OCI-LY1 (cell line): ENCODE data around the gene ZNF560.

Source experiments
- H2AFZ ChIP-seq: fragments of 200-600 bp; sonication (generic), shearing (Covaris generic); 2 replicates; pipeline ENCODE4 v1.6.0; 2014; ENCODE audit warnings: antibody characterized with exemption, mild to moderate bottlenecking, low read length
- H3F3A ChIP-seq: fragments of 200-600 bp; sonication (generic), shearing (Covaris generic); 2 replicates; pipeline ENCODE4 v1.6.0; 2014; ENCODE audit warnings: mild to moderate bottlenecking, antibody characterized with exemption, low read length, moderate library complexity; ENCODE audit not compliant: insufficient read depth
- H3K27ac ChIP-seq: fragments of 200-600 bp; sonication (generic); 2 replicates; pipeline ENCODE4 v1.5.1; 2014; ENCODE audit warnings: low read length, mixed run types, mild to moderate bottlenecking, low read depth; ENCODE audit not compliant: poor library complexity, severe bottlenecking
- H3K27me3 ChIP-seq: fragments of 200-600 bp; sonication (generic); 2 replicates; pipeline ENCODE4 v1.6.0; 2014; ENCODE audit warnings: antibody characterized with exemption, mild to moderate bottlenecking, low read length, moderate library complexity; ENCODE audit not compliant: insufficient read depth
- H3K36me3 ChIP-seq: fragments of 200-600 bp; sonication (generic); 2 replicates; pipeline ENCODE4 v1.6.1; 2014; ENCODE audit warnings: mild to moderate bottlenecking, antibody characterized with exemption, low read length, moderate library complexity, mixed read lengths; ENCODE audit not compliant: insufficient read depth
- H3K4me1 ChIP-seq: fragments of 200-600 bp; sonication (generic); 2 replicates; pipeline ENCODE4 v1.5.1; 2014; ENCODE audit warnings: mild to moderate bottlenecking, low read length, moderate library complexity; ENCODE audit not compliant: insufficient read depth, severe bottlenecking
- H3K4me2 ChIP-seq: fragments of 200-600 bp; sonication (generic), shearing (Covaris generic); 2 replicates; pipeline ENCODE4 v1.6.1; 2014; ENCODE audit warnings: low read length
- H3K4me3 ChIP-seq: fragments of 200-600 bp; sonication (generic); 2 replicates; pipeline ENCODE4 v1.5.1; 2014; ENCODE audit warnings: low read length, low read depth, mild to moderate bottlenecking, mixed read lengths; ENCODE audit not compliant: poor library complexity, severe bottlenecking
- H3K79me2 ChIP-seq: fragments of 200-600 bp; shearing (Covaris generic); 2 replicates; pipeline ENCODE4 v1.6.1; 2016; ENCODE audit warnings: mixed run types, low read length, mixed read lengths; ENCODE audit not compliant: insufficient read depth
- H3K9ac ChIP-seq: fragments of 200-600 bp; sonication (generic), shearing (Covaris generic); 2 replicates; pipeline ENCODE4 v1.6.1; 2014; ENCODE audit warnings: mild to moderate bottlenecking, low read length, mixed read lengths
- H3K9me2 ChIP-seq: fragments of 200-600 bp; sonication (generic), shearing (Covaris generic); 2 replicates; pipeline ENCODE4 v1.6.1; 2014; ENCODE audit warnings: low read depth, mild to moderate bottlenecking, low read length, mixed read lengths
- H3K9me3 ChIP-seq: fragments of 200-600 bp; shearing (Covaris generic); 2 replicates; pipeline ENCODE4 v1.6.1; 2014; ENCODE audit warnings: low read length, mixed read lengths
- H4K20me1 ChIP-seq: fragments of 200-600 bp; sonication (generic), shearing (Covaris generic); 2 replicates; pipeline ENCODE4 v1.6.0; 2016; ENCODE audit warnings: mild to moderate bottlenecking, low read length; ENCODE audit not compliant: insufficient read depth
- EZH2 ChIP-seq: fragments of 200-600 bp; sonication (generic), shearing (Covaris generic); IDR thresholded peaks from 2 replicates; pipeline ENCODE4 v1.8.0; 2017; ENCODE audit warnings: borderline replicate concordance, mixed run types, mild to moderate bottlenecking, antibody characterized with exemption, low read length, moderate library complexity, mixed read lengths
- TF ChIP-seq, protein P1 (sequence below): fragments of 200-600 bp; sonication (generic), shearing (Covaris generic); IDR thresholded peaks from 2 replicates; pipeline ENCODE4 v1.5.1; 2017; ENCODE audit warnings: mild to moderate bottlenecking, antibody characterized with exemption, low read length, moderate library complexity, mixed read lengths

ZNF560 gene

DNA sequence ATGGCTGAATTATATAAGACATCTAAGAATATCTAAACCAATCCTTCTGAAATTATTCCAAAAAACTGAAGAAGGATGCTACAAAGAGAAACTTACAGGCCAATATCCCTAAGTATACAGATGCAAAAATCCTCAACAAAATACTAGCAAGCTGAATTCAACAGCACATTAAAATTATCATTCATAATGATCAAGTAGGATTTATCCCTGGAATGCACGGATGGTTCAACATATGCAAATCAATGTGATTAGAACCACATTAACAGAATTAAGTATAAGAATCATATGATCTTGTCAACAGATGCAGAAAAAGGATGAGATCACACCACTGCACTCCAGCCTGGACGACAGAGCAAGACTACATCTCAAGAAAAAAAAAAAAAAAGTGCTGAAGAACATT is 13.3 kb downstream of the ZNF560 start:
- H3K27me3 ChIP-seq = no peaks in the 10 kb centered on the region
- no peak overlapping the region for H3K4me3 ChIP-seq
- no peaks in the 10 kb centered on the region for H3K79me2 ChIP-seq
- no peaks in the 10 kb centered on the region for H3F3A ChIP-seq
- H3K27ac ChIP-seq = no peak overlapping the region
- H3K36me3 ChIP-seq = no peaks in the 10 kb centered on the region
- H3K9me3 ChIP-seq = peaks cover 13% of the 10 kb centered on the region; the same call in 1 of the 2 replicates
- H4K20me1 ChIP-seq = no peaks in the 10 kb centered on the region
- no peaks in the 10 kb centered on the region for H3K9me2 ChIP-seq
- H3K4me2 ChIP-seq = no peak overlapping the region
- H2AFZ ChIP-seq = no peak overlapping the region
- H3K4me1 ChIP-seq = no peaks in the 10 kb centered on the region
- H3K9ac ChIP-seq = no peak overlapping the region
- TF ChIP-seq, protein P1, sequence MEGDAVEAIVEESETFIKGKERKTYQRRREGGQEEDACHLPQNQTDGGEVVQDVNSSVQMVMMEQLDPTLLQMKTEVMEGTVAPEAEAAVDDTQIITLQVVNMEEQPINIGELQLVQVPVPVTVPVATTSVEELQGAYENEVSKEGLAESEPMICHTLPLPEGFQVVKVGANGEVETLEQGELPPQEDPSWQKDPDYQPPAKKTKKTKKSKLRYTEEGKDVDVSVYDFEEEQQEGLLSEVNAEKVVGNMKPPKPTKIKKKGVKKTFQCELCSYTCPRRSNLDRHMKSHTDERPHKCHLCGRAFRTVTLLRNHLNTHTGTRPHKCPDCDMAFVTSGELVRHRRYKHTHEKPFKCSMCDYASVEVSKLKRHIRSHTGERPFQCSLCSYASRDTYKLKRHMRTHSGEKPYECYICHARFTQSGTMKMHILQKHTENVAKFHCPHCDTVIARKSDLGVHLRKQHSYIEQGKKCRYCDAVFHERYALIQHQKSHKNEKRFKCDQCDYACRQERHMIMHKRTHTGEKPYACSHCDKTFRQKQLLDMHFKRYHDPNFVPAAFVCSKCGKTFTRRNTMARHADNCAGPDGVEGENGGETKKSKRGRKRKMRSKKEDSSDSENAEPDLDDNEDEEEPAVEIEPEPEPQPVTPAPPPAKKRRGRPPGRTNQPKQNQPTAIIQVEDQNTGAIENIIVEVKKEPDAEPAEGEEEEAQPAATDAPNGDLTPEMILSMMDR = no peak
- TF ChIP-seq EZH2 = no peak

- Histone ChIP-seq H3K4me3 (no peak overlapping the region), H3K4me1 (no peaks in the 10 kb centered on the region), H2AFZ (no peak overlapping the region), H4K20me1 (no peaks in the 10 kb centered on the region), H3K9me3 (peaks cover 6% of the 10 kb centered on the region), H3K4me2 (no peak overlapping the region), H3K9ac (no peak overlapping the region), H3K27ac (no peak overlapping the region), H3F3A (no peaks in the 10 kb centered on the region), H3K79me2 (no peaks in the 10 kb centered on the region), H3K27me3 (no peaks in the 10 kb centered on the region), H3K9me2 (no peaks in the 10 kb centered on the region), H3K36me3 (no peaks in the 10 kb centered on the region)
- TF ChIP-seq EZH2 = no peak
- TF ChIP-seq, protein P1 = no peak
Observed at GRCh38 chr19:9474975-9475374, 23.4 kb downstream of the ZNF560 start.

DNA sequence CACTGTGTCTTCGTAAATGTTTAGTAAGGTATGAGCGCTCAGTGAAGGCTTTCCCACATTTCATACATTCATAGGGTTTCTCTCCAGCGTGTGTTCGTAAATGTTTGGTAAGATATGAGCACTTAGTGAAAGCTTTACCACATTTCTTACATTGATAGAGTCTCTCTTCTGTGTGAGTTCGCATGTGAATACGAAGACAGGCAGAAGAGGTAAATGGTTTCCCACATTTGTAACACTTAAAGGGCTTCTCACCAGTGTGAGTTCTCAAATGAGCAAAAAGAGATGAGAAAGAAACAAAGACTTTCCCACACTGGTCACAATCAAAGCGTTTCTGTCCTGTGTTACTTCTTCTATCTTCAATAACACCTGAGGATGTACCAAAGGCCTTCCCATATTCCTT is 31.3 kb downstream of the ZNF560 start:
- Histone ChIP-seq H3K9ac (no peak overlapping the region), H3K4me3 (no peak overlapping the region), H4K20me1 (no peaks in the 10 kb centered on the region), H3K4me2 (no peak overlapping the region), H3K79me2 (no peaks in the 10 kb centered on the region), H3K27ac (no peak overlapping the region), H2AFZ (no peak overlapping the region), H3K4me1 (no peaks in the 10 kb centered on the region), H3K9me3 (peaks cover 30% of the 10 kb centered on the region), H3K27me3 (no peaks in the 10 kb centered on the region), H3K9me2 (no peaks in the 10 kb centered on the region), H3K36me3 (no peaks in the 10 kb centered on the region), H3F3A (no peaks in the 10 kb centered on the region)
- TF ChIP-seq EZH2 = no peak
- TF ChIP-seq, protein P1 = no peak
